SK-N-SH (cell line): ENCODE results near the gene ZNF217. TPM values are rescaled to one million over a fixed set of nuclear protein-coding genes. Genes with fewer than 3 reads are reported as not detected.

Experiments
- CTCF ChIA-PET: fragments of 300-600, 350-600 bp; formaldehyde crosslinking; extraction: SDS; loops from one replicate; lab custom pipeline; 2021; lab: Yijun Ruan, JAX
- POLR2A ChIA-PET: fragments of 350-600 bp; sonication (Branson Sonifier 250); formaldehyde crosslinking; extraction: SDS; loops from one replicate; lab custom pipeline; 2020; ENCODE audit warnings: antibody characterized with exemption, inconsistent platforms; lab: Yijun Ruan, JAX
- DNase-seq: peaks from one replicate; pipeline ENCODE4 v3.0.0; 2012
- H2AFZ ChIP-seq: fragments of 200-600 bp; sonication (generic); 2 replicates; pipeline ENCODE4 v1.8.1; 2016; ENCODE audit warnings: antibody characterized with exemption, mild to moderate bottlenecking, low read depth
- H3F3A ChIP-seq: fragments of 200-600 bp; sonication (generic); replicated peaks from 2 replicates; pipeline ENCODE3; 2016; ENCODE audit warnings: antibody characterized with exemption, mild to moderate bottlenecking; ENCODE audit not compliant: insufficient read depth
- H3K27ac ChIP-seq, 2 experiments: fragments of 200-500 bp in 1 of 2; fragments of 200-600 bp in 1 of 2; sonication (Bioruptor generic) in 1 of 2; sonication (generic), shearing (Covaris generic) in 1 of 2; 2 replicates each; pipeline versions ENCODE4 v1.5.1 to v1.6.1; 2014 to 2016; ENCODE audit warnings: low read depth in 2 of 2, inconsistent platforms in 1 of 2, low read length in 1 of 2, mild to moderate bottlenecking in 1 of 2, mixed read lengths in 1 of 2
- H3K27me3 ChIP-seq: fragments of 200-600 bp; sonication (generic), shearing (Covaris generic); 2 replicates; pipeline ENCODE4 v1.6.1; 2016; ENCODE audit warnings: mixed run types; ENCODE audit not compliant: insufficient read depth
- H3K36me3 ChIP-seq, 2 experiments: fragments of 200-500 bp in 1 of 2; fragments of 200-600 bp in 1 of 2; sonication (Bioruptor generic) in 1 of 2; sonication (generic) in 1 of 2; replicated peaks in 1 of 2; 2 replicates each; pipeline versions ENCODE3 to v1.5.1; 2014 to 2016; ENCODE audit warnings: low read length in 1 of 2, mild to moderate bottlenecking in 1 of 2; ENCODE audit not compliant: insufficient read depth in 2 of 2, control insufficient read depth in 1 of 2
- H3K4me1 ChIP-seq, 2 experiments: fragments of 200-500 bp in 1 of 2; fragments of 200-600 bp in 1 of 2; sonication (Bioruptor generic) in 1 of 2; sonication (generic), shearing (Covaris generic) in 1 of 2; 2 replicates each; pipeline versions ENCODE4 v1.5.1 to v1.6.1; 2014 to 2016; ENCODE audit warnings: low read depth in 1 of 2, low read length in 1 of 2, mixed run types in 1 of 2; ENCODE audit not compliant: insufficient read depth in 2 of 2, control insufficient read depth in 1 of 2
- H3K4me2 ChIP-seq: fragments of 200-600 bp; sonication (generic), shearing (Covaris generic); 2 replicates; pipeline ENCODE4 v1.6.1; 2017; ENCODE audit warnings: mixed run types
- H3K4me3 ChIP-seq, 2 experiments: fragments of 200-500 bp in 1 of 2; fragments of 200-600 bp in 1 of 2; sonication (Bioruptor generic) in 1 of 2; sonication (generic), shearing (Covaris generic) in 1 of 2; 2 replicates each; pipeline versions ENCODE4 v1.5.1 to v1.8.1; 2014 to 2016; ENCODE audit warnings: low read depth in 2 of 2, inconsistent platforms in 1 of 2, low read length in 1 of 2, mild to moderate bottlenecking in 1 of 2, mixed read lengths in 1 of 2, moderate library complexity in 1 of 2
- H3K79me2 ChIP-seq: fragments of 200-600 bp; sonication (generic); 2 replicates; pipeline ENCODE4 v1.8.1; 2017; ENCODE audit warnings: mild to moderate bottlenecking; ENCODE audit not compliant: insufficient read depth
- H3K9ac ChIP-seq: fragments of 200-600 bp; sonication (generic); 2 replicates; pipeline ENCODE4 v1.6.1; 2017; ENCODE audit warnings: mixed run types
- H3K9me2 ChIP-seq: fragments of 200-600 bp; sonication (generic); 2 replicates; pipeline ENCODE4 v1.6.1; 2017; ENCODE audit warnings: mixed run types
- H3K9me3 ChIP-seq: fragments of 200-600 bp; sonication (generic); 2 replicates; pipeline ENCODE4 v1.6.1; 2017; ENCODE audit warnings: mixed run types, mild to moderate bottlenecking, moderate library complexity
- H4K20me1 ChIP-seq: fragments of 200-600 bp; sonication (generic); 2 replicates; pipeline ENCODE4 v1.6.1; 2017; ENCODE audit warnings: mild to moderate bottlenecking, mixed run types; ENCODE audit not compliant: insufficient read depth
- CHD2 ChIP-seq: fragments of 150-350 bp; IDR thresholded peaks from 2 replicates; pipeline ENCODE4 v1.6.1; 2018; ENCODE audit warnings: low read length; ENCODE audit not compliant: partially characterized antibody
- CTCF ChIP-seq: fragments of 200-600 bp; sonication (generic); IDR thresholded peaks from 2 replicates; pipeline ENCODE4 v1.6.1; 2017; ENCODE audit warnings: antibody characterized with exemption, mild to moderate bottlenecking, moderate library complexity
- EP300 ChIP-seq, 2 experiments: IDR thresholded peaks; 2 replicates each; pipeline versions ENCODE4 v1.4.0 to v1.6.1; 2012; ENCODE audit warnings: borderline replicate concordance in 1 of 2, low read depth in 1 of 2, low read length in 1 of 2
- EZH2phosphoT487 ChIP-seq: fragments of 200-600 bp; sonication (generic); IDR thresholded peaks from 2 replicates; pipeline ENCODE4 v1.6.1; 2017; ENCODE audit warnings: low read depth, mixed run types, mild to moderate bottlenecking, antibody characterized with exemption, moderate library complexity, borderline replicate concordance
- FOSL2 ChIP-seq: IDR thresholded peaks from 2 replicates; pipeline ENCODE4 v1.4.0; 2012; ENCODE audit warnings: low read depth, mild to moderate bottlenecking, moderate library complexity, borderline replicate concordance
- FOXM1 ChIP-seq: IDR thresholded peaks from 2 replicates; pipeline ENCODE4 v1.4.0; 2012; ENCODE audit warnings: low read depth, mild to moderate bottlenecking
- GABPA ChIP-seq: IDR thresholded peaks from 2 replicates; pipeline ENCODE4 v1.4.0; 2012; ENCODE audit warnings: low read depth, mild to moderate bottlenecking
- JUND ChIP-seq: IDR thresholded peaks from 2 replicates; pipeline ENCODE4 v1.4.0; 2012
- MEF2A ChIP-seq: IDR thresholded peaks from 2 replicates; pipeline ENCODE4 v1.4.0; 2012; ENCODE audit warnings: low read depth, borderline replicate concordance
- MXI1 ChIP-seq: IDR thresholded peaks from 2 replicates; pipeline ENCODE4 v1.6.1; 2012; ENCODE audit warnings: mild to moderate bottlenecking, low read depth, low read length, improper control_type of control experiment
- NFIC ChIP-seq: IDR thresholded peaks from 2 replicates; pipeline ENCODE4 v1.4.0; 2012; ENCODE audit warnings: borderline replicate concordance
- NRF1 ChIP-seq: IDR thresholded peaks from 2 replicates; pipeline ENCODE4 v1.6.1; 2012; ENCODE audit warnings: low read depth, mild to moderate bottlenecking, low read length
- POLR2AphosphoS5 ChIP-seq: IDR thresholded peaks from 2 replicates; pipeline ENCODE4 v1.6.1; 2012; ENCODE audit warnings: low read depth, low read length
- REST ChIP-seq: IDR thresholded peaks from 2 replicates; pipeline ENCODE4 v1.6.1; 2012; ENCODE audit warnings: mild to moderate bottlenecking, low read depth, low read length, moderate library complexity
- RFX5 ChIP-seq: IDR thresholded peaks from 2 replicates; pipeline ENCODE4 v1.6.1; 2012; ENCODE audit warnings: mild to moderate bottlenecking, improper control_type of control experiment, low read length
- TCF12 ChIP-seq: IDR thresholded peaks from 2 replicates; pipeline ENCODE4 v1.4.0; 2012
- TEAD4 ChIP-seq: IDR thresholded peaks from 2 replicates; pipeline ENCODE4 v1.4.0; 2012; ENCODE audit warnings: mild to moderate bottlenecking, borderline replicate concordance; ENCODE audit not compliant: insufficient read depth
- YY1 ChIP-seq: IDR thresholded peaks from 2 replicates; pipeline ENCODE4 v1.4.0; 2012; ENCODE audit warnings: low read depth, mild to moderate bottlenecking
- WGBS: methylation state at CpG from one replicate; pipeline ENCODE4 v1.1.6; 2017; ENCODE audit warnings: low lambda C conversion rate; 5-methylcytosine and 5-hydroxymethylcytosine counted together
- polyA plus RNA-seq, 3 experiments: library from polyadenylated mRNA; depleted of rRNA; stranded (reverse); fragments of >200 nt; gene quantifications; 2 replicates each; pipeline ENCODE4 v1.2.3, GENCODE V29; 2012
- TF ChIP-seq, protein P1 (sequence below): fragments of 150-350 bp; IDR thresholded peaks from 2 replicates; pipeline ENCODE4 v1.6.1; 2017; ENCODE audit warnings: antibody characterized with exemption, low read length, low read depth, borderline replicate concordance
- TF ChIP-seq, protein P2 (sequence below): IDR thresholded peaks from 2 replicates; pipeline ENCODE4 v1.4.0; 2012; ENCODE audit warnings: low read depth, borderline replicate concordance
- TF ChIP-seq, protein P3 (sequence below): IDR thresholded peaks from 2 replicates; pipeline ENCODE4; 2012
- TF ChIP-seq, protein P4 (sequence below): IDR thresholded peaks from 2 replicates; pipeline ENCODE4 v1.4.0; 2012; ENCODE audit warnings: low read depth, borderline replicate concordance

The ZNF217 gene
- polyA plus RNA-seq, 1 of the 3 experiments (the other 2 are of a cell fraction) = 6.9 TPM

- H3K4me2 ChIP-seq = peak overlapping the region; percentile 74
- no peaks in the 10 kb centered on the region for H3K36me3 ChIP-seq
- H3F3A ChIP-seq = peaks cover 40% of the 10 kb centered on the region
- H3K27me3 ChIP-seq = no peaks in the 10 kb centered on the region
- H3K9me3 ChIP-seq = no peaks in the 10 kb centered on the region
- no peaks in the 10 kb centered on the region for H3K79me2 ChIP-seq
- H3K27ac ChIP-seq = peak overlapping the region; percentile 90 to 98
- 2% methylated on average over 13 of the region's 13 CpGs for WGBS
- POLR2A ChIA-PET = interaction anchor here (1.1 to 2.6 kb wide), 2 partner anchors 29 to 292 kb away, joined by 4 to 5 read pairs; partner anchors contain the start of gene ZNF217
- peaks cover 19 to 32% of the 10 kb centered on the region in 2 experiments for H3K4me1 ChIP-seq
- peak overlapping the region; percentile 34 to 47 for H3K4me3 ChIP-seq
- CTCF ChIA-PET = interaction anchor here (1.0 to 2.2 kb wide), 9 partner anchors 9 to 293 kb away, joined by 3 to 6 read pairs (median 4); no protein-coding TSS in a partner anchor
- H4K20me1 ChIP-seq = no peaks in the 10 kb centered on the region
- peak overlapping the region; percentile 85 for H3K9ac ChIP-seq
- DNase-seq = peak; percentile 65
- H3K9me2 ChIP-seq = no peaks in the 10 kb centered on the region
- peak overlapping the region; percentile 82 for H2AFZ ChIP-seq
- TF ChIP-seq CTCF (no peak), TEAD4 (no peak), CHD2 (no peak), TCF12 (no peak), GABPA (no peak), MEF2A (no peak; the same call in 1 of the 2 replicates), EZH2phosphoT487 (no peak), REST (no peak), FOSL2 (no peak), YY1 (peak; percentile 78; the same call in 1 of the 2 replicates), NFIC (no peak), JUND (no peak), MXI1 (peak; percentile 44; the same call in 1 of the 2 replicates), FOXM1 (no peak), RFX5 (no peak), EP300 (IDR thresholded peaks at IDR 0.05; ENCODE audit: borderline replicate concordance in 1 of 2, low read depth in 1 of 2, low read length in 1 of 2) (no peak), POLR2AphosphoS5 (peak; percentile 85), NRF1 (no peak)
- TF ChIP-seq, protein P1, sequence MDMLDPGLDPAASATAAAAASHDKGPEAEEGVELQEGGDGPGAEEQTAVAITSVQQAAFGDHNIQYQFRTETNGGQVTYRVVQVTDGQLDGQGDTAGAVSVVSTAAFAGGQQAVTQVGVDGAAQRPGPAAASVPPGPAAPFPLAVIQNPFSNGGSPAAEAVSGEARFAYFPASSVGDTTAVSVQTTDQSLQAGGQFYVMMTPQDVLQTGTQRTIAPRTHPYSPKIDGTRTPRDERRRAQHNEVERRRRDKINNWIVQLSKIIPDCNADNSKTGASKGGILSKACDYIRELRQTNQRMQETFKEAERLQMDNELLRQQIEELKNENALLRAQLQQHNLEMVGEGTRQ = no peak
- TF ChIP-seq, protein P2, sequence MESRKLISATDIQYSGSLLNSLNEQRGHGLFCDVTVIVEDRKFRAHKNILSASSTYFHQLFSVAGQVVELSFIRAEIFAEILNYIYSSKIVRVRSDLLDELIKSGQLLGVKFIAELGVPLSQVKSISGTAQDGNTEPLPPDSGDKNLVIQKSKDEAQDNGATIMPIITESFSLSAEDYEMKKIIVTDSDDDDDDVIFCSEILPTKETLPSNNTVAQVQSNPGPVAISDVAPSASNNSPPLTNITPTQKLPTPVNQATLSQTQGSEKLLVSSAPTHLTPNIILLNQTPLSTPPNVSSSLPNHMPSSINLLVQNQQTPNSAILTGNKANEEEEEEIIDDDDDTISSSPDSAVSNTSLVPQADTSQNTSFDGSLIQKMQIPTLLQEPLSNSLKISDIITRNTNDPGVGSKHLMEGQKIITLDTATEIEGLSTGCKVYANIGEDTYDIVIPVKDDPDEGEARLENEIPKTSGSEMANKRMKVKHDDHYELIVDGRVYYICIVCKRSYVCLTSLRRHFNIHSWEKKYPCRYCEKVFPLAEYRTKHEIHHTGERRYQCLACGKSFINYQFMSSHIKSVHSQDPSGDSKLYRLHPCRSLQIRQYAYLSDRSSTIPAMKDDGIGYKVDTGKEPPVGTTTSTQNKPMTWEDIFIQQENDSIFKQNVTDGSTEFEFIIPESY = no peak
- TF ChIP-seq, protein P3, sequence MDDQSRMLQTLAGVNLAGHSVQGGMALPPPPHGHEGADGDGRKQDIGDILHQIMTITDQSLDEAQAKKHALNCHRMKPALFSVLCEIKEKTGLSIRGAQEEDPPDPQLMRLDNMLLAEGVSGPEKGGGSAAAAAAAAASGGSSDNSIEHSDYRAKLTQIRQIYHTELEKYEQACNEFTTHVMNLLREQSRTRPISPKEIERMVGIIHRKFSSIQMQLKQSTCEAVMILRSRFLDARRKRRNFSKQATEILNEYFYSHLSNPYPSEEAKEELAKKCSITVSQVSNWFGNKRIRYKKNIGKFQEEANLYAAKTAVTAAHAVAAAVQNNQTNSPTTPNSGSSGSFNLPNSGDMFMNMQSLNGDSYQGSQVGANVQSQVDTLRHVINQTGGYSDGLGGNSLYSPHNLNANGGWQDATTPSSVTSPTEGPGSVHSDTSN = no peak
- TF ChIP-seq, protein P4, sequence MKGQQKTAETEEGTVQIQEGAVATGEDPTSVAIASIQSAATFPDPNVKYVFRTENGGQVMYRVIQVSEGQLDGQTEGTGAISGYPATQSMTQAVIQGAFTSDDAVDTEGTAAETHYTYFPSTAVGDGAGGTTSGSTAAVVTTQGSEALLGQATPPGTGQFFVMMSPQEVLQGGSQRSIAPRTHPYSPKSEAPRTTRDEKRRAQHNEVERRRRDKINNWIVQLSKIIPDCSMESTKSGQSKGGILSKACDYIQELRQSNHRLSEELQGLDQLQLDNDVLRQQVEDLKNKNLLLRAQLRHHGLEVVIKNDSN = no peak
These were observed 30.0 kb upstream of the ZNF217 start for GRCh38 chr20:53623454-53624211.
